Heart left ventricle (tissue), 16 donors: ENCODE results near the gene KCNQ1. TPM values are rescaled to one million over a fixed set of nuclear protein-coding genes. Genes with fewer than 3 reads are reported as not detected.

Source experiments
- ATAC-seq, 4 donors: fragments of 200-7000 bp; cut with Tn5 transposase; one replicate each; pipeline ENCODE4 v1.9.1; 2020 to 2022; ENCODE audit warnings: moderate library complexity in 4 of 4, mild to moderate bottlenecking in 3 of 4, moderate number of reproducible peaks in 1 of 4
- DNase-seq, 5 donors: peaks; one replicate each; pipeline ENCODE4 v3.0.0-alpha.2; 2020
- H3K27ac ChIP-seq, 12 donors: fragments of 200-600 bp; sonication (generic) in 4 of 12; one replicate each; pipeline versions ENCODE4 v1.5.0 to v1.8.0; 2016 to 2022; ENCODE audit warnings: mild to moderate bottlenecking in 2 of 12
- H3K27me3 ChIP-seq, 9 donors: fragments of 200-600 bp; sonication (generic) in 2 of 9; one replicate each; pipeline versions ENCODE4 v1.5.1 to v1.8.0; 2016 to 2022; ENCODE audit warnings: mild to moderate bottlenecking in 3 of 9
- H3K36me3 ChIP-seq, 9 donors: fragments of 200-600 bp; sonication (generic) in 2 of 9; one replicate each; pipeline versions ENCODE4 v1.5.0 to v1.8.0; 2018 to 2022; ENCODE audit warnings: mild to moderate bottlenecking in 2 of 9
- H3K4me1 ChIP-seq, 12 donors: fragments of 200-600 bp; sonication (generic) in 4 of 12; one replicate each; pipeline versions ENCODE4 v1.5.0 to v1.8.0; 2016 to 2022; ENCODE audit warnings: mild to moderate bottlenecking in 3 of 12
- H3K4me3 ChIP-seq, 12 donors: fragments of 200-600 bp; sonication (generic) in 4 of 12; one replicate each; pipeline versions ENCODE4 v1.5.0 to v1.8.0; 2017 to 2022; ENCODE audit warnings: mild to moderate bottlenecking in 9 of 12, moderate library complexity in 4 of 12
- H3K9me3 ChIP-seq, 12 donors: fragments of 200-600 bp; sonication (generic) in 4 of 12; one replicate each; pipeline versions ENCODE4 v1.5.0 to v1.8.0; 2016 to 2022; ENCODE audit warnings: mild to moderate bottlenecking in 1 of 12
- POLR2A ChIP-seq, 2 donors: fragments of 450-650 bp; IDR thresholded peaks; one replicate each; pipeline ENCODE4 v1.6.1; 2017; ENCODE audit warnings: antibody characterized with exemption in 2 of 2, mild to moderate bottlenecking in 2 of 2, moderate library complexity in 2 of 2
- WGBS, 4 donors: extraction: QIAGEN DNeasy Blood & Tissue Kit in 2 of 4; methylation state at CpG; one replicate each; pipeline versions ENCODE4 v1.1.5 to v1.1.7; 2013 to 2018; 5-methylcytosine and 5-hydroxymethylcytosine counted together
- intact Hi-C, 10 donors: fragments of 100-400 bp; cut with DNase I; formaldehyde crosslinking; loops; one replicate each; pipeline versions ENCODE4 v1.11.1 to v1.14.2; 2022
- polyA plus RNA-seq, 2 donors: library from polyadenylated mRNA; stranded (reverse); fragments of 200-250 nt; gene quantifications; one replicate each; pipeline ENCODE4 v1.2.3, GENCODE V29; 2013
- total RNA-seq, 9 donors: library from RNA; depleted of rRNA in 2 of 9; stranded (reverse); fragments of >200 nt in 2 of 9; fragmentation: NEBNext Ultra II Directional in 3 of 9; extraction: Animal tissue kit (Norgen Biotek cat#: 25700) in 3 of 9; gene quantifications; one replicate each; pipeline versions ENCODE4 v1.1.0 to v1.2.4, GENCODE V29; 2016 to 2023
- TF ChIP-seq, protein P1 (sequence below), 12 donors: fragments of 200-600 bp; sonication (generic) in 4 of 12; IDR thresholded peaks; one replicate each; pipeline versions ENCODE4 v1.5.0 to v1.8.0; 2018 to 2022; ENCODE audit warnings: antibody characterized with exemption in 12 of 12, mild to moderate bottlenecking in 5 of 12
- donor health status: ischemic (EF 13 %, LVEDD 7.1; RV severe dilation, severe dysfunction).
- donor health status: healthy with polysubstance abuse.
- donor health status: DM: no; HTN: yes; CAD: no.
- donor health status: DM: no; HTN: no; CAD: no.
- donor health status: ischemic (EF 25% LVEDD 6.9; RV normal size, moderate dysfunction).
- donor health status: ischemic (EF 25% LVEDD 5.7; RV mildly dilated, moderate dysfunction).
- donor health status: healthy.
- donor health status: DM: yes; HTN: yes; CAD: no.
- donor health status: ischemic (EF 35%, LVEDD 5.7; RV mildly dilated, moderate dysfunction).
- donor health status: nonischemic (EF 11% LVEDD 7.7; RV severe dilation, severe dysfunction).
- donor health status: DM: yes; HTN: yes; CAD: no.
- donor health status: PGD.
- donor health status: ischemic (EF 29% LVEDD 5.4; RV normal size, mild dysfunction).
- donor health status: nonischemic (EF 23%, LVEDD 6.1; RV moderate dilation, normal function).

Gene KCNQ1
- total and polyA plus RNA-seq, 11 donors, result 18.6 to 42.4 (median 31.4) TPM

DNA sequence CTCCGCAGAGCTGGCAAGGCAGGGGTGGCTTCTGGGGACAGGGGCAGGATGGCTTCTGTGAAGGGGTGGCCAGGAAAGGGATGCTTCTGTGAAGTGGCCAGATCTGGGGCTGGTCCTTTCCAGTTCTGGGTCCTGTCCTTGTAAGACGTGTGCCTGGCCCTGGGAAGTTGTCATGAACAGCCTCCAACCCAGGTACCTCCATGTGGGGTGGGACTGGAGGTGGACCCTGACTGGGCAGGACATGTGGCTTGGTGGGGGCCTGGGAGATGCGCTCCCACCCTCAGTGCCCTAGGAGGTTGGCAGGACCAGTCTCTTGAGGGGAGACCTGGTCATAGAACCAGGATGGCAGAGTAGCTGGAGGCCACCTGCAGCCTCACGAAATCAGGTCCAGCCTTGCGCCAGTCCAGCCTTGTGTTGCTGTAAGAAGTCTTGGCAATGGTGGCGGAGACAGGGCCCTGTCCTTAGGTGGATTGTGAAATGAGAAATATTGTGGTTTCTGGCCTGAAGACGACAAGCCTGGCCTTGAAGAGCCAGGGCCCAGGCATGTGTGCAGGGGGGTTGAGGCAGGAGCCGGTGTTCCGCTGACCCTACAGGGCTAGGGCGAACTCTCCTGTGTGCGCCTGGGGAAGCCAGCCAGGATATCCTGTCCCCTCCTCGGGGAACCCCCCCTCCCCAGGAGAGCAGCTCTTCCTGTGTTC is 2.6 kb downstream of the KCNQ1 start:
- Histone ChIP-seq H3K27me3 (peaks cover 0 to 9% (median 0%) of the 10 kb centered on the region in 9 donors), H3K36me3 (no peaks in the 10 kb centered on the region), H3K27ac (peak overlapping the region in 6 of 12 donors; percentile 9 to 51 (median 40)), H3K9me3 (peaks cover 0 to 6% (median 0%) of the 10 kb centered on the region in 12 donors), H3K4me3 (peak overlapping the region in 3 of 12 donors; percentile 3 to 35 (median 14)), H3K4me1 (peaks cover 5 to 49% (median 33%) of the 10 kb centered on the region in 12 donors)
- peak in 1 of 4 donors; percentile 60 for ATAC-seq
- 50 to 70% (median 64%) methylated on average over 2 to 12 of the region's 12 CpGs for WGBS, 4 donors
- peak in 3 of 5 donors; percentile 27 to 47 (median 40) for DNase-seq
- TF ChIP-seq POLR2A (IDR thresholded peaks at IDR 0.05), result no peak
- TF ChIP-seq, protein P1, sequence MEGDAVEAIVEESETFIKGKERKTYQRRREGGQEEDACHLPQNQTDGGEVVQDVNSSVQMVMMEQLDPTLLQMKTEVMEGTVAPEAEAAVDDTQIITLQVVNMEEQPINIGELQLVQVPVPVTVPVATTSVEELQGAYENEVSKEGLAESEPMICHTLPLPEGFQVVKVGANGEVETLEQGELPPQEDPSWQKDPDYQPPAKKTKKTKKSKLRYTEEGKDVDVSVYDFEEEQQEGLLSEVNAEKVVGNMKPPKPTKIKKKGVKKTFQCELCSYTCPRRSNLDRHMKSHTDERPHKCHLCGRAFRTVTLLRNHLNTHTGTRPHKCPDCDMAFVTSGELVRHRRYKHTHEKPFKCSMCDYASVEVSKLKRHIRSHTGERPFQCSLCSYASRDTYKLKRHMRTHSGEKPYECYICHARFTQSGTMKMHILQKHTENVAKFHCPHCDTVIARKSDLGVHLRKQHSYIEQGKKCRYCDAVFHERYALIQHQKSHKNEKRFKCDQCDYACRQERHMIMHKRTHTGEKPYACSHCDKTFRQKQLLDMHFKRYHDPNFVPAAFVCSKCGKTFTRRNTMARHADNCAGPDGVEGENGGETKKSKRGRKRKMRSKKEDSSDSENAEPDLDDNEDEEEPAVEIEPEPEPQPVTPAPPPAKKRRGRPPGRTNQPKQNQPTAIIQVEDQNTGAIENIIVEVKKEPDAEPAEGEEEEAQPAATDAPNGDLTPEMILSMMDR (IDR thresholded peaks at IDR 0.05), result no peak
- intact Hi-C loops, result loop anchor here in 2 of 10 donors (5.0 kb wide), 2 partner anchors 65 to 440 kb away; partner anchors contain the start of gene CDKN1C (in 1 of the 2)

DNA sequence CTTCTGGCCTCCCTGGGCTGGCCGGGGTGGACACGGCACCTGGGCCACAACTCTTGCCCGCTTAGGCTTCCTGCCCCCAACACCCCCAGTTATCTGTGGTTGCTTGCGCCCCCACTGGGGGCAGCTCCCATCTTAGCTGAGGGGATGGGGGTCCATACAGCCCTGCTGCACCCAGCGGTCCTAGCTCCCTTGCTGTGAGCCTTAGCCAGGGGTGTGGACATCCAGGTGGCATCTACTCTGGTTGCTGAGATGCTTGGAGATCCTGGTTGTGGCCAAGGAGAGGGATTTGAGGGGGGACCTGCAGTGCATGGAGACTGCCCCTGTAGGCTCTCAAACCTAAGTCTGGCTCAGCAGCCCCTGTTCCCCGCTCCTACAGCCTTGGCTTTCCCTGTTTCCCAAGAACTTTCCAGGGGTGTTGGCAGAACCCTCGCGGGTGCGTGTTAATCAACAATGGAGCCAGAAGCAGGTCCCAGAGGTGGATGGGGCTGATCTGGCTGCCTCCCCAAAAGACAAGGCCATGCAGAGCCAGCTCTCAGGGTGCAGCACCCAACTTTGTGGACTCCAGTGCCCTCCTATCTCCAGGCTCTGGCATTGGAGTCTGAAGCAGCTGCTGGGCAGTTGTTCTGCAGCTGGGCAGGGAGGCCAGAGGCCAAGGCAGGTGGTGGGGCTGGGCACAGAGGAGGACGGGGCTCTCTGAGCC is 3.3 kb downstream of the KCNQ1 start:
- peaks cover 5 to 49% (median 33%) of the 10 kb centered on the region in 12 donors for H3K4me1 ChIP-seq
- H3K27ac ChIP-seq, result peak overlapping the region in 2 of 12 donors; percentile 28 to 56
- ATAC-seq (no peak), DNase-seq (peak in 1 of 5 donors; percentile 40)
- 63 to 91% (median 73%) methylated on average over 4 to 10 of the region's 10 CpGs for WGBS, 4 donors
- H3K27me3 ChIP-seq, result peaks cover 0 to 9% (median 0%) of the 10 kb centered on the region in 9 donors
- peaks cover 0 to under 1% (median 0%) of the 10 kb centered on the region in 12 donors for H3K9me3 ChIP-seq
- no peaks in the 10 kb centered on the region for H3K36me3 ChIP-seq
- no peak for TF ChIP-seq POLR2A (IDR thresholded peaks at IDR 0.05)
- TF ChIP-seq, protein P1 (IDR thresholded peaks at IDR 0.05), result no peak
- H3K4me3 ChIP-seq, result peak overlapping the region in 1 of 12 donors; percentile 35
- intact Hi-C loops, result loop anchor here in 2 of 10 donors (5.0 kb wide), 2 partner anchors 64 to 439 kb away; partner anchors contain the start of gene CDKN1C (in 1 of the 2)

DNA sequence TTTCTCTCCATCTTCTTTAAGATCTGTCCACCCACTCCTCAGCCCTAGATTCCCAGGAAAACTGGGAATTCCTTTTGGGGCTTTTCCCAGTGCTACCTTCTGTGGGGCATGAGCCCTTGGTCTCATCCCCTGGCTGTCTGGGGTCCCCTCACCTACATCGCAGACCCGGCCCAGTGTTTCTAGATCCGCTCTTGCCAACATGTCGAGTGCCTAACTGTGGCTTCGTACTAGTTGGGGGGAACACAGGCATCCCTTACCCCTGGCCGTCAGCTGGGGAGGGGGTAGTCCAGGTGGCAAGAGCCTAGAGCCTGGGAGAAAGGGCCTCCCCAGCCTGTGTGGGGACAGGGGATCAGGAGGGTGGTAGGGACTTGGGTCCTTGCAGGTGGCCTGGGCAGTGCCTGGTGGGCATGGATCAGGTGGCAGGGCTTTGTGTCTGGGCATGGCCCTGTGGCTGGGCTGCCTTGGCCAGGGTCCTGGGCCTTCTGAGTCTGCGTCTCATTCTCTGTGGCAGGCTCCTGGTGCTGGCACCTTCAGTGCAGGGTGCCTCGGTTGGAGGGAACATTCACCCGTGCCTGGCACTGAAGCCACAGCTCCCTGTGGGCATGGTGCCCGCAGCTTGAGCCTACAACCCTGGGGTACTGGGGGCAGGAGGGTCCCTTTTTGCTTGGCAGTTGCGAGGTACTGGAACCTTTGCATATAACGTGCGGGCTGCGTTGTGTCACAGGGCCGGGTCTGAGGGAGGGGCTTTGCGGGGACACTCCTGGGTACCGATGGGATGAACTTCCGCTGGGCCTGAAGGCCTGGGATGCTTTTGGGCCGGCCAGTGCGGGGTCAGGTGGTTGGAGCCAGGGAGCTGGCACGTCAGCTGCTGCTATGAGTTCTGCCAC is 4.1 kb downstream of the KCNQ1 start:
- H3K27me3 ChIP-seq, result peaks cover 0 to 7% (median 0%) of the 10 kb centered on the region in 9 donors
- intact Hi-C loops, result loop anchor here in 2 of 10 donors (5.0 kb wide), 2 partner anchors 63 to 438 kb away; partner anchors contain the start of gene CDKN1C (in 1 of the 2)

More for the DNA sequence above, 4.1 kb downstream of the KCNQ1 start:
- Histone ChIP-seq H3K36me3 (no peaks in the 10 kb centered on the region), H3K9me3 (peaks cover 0 to 2% (median 0%) of the 10 kb centered on the region in 12 donors), H3K4me3 (no peak overlapping the region), H3K27ac (peak overlapping the region in 4 of 12 donors; percentile 28 to 56 (median 50)), H3K4me1 (peaks cover 5 to 49% (median 33%) of the 10 kb centered on the region in 12 donors)
- peak in 3 of 4 donors; percentile 37 to 64 (median 44) for ATAC-seq
- 72 to 81% (median 75%) methylated on average over 14 to 21 of the region's 21 CpGs for WGBS, 4 donors
- DNase-seq, result peak in 4 of 5 donors; percentile 40 to 62 (median 56)
- TF ChIP-seq, protein P1 (IDR thresholded peaks at IDR 0.05), result no peak
- no peak for TF ChIP-seq POLR2A (IDR thresholded peaks at IDR 0.05)
